Panc1 (cell line): Measurements from ENCODE around the gene SH3TC2. TPM values are rescaled to one million over a fixed set of nuclear protein-coding genes. Genes with fewer than 3 reads are reported as not detected.

ENCODE experiments used
- ATAC-seq: fragments of 200-7000 bp; cut with Tn5 transposase; 2 replicates; pipeline ENCODE4 v1.9.1; 2020; ENCODE audit warnings: mild to moderate bottlenecking, moderate library complexity
- BruUV-seq: library from RNA; stranded (reverse); fragments of 400-500 nt; replicated peaks from 2 replicates; lab custom pipeline; 2021; lab: Mats Ljungman, UMichigan
- CTCF ChIA-PET: fragments of 300-600 bp; sonication (Branson Sonifier 250); formaldehyde crosslinking; loops from one replicate; lab custom pipeline; 2022; ENCODE audit warnings: antibody characterized with exemption; lab: Charles Lee
- POLR2A ChIA-PET: fragments of 300-600 bp; sonication (Branson Sonifier 250); formaldehyde crosslinking; loops from one replicate; lab custom pipeline; 2022; ENCODE audit warnings: antibody characterized with exemption; lab: Charles Lee
- DNase-seq: peaks from one replicate; pipeline ENCODE4 v3.0.0-alpha.2; 2010; ENCODE audit warnings: low read depth, low spot score
- H3K27ac ChIP-seq: 2 replicates; pipeline ENCODE4 v1.5.1; 2011; ENCODE audit warnings: mild to moderate bottlenecking, low read length, inconsistent platforms
- H3K27me3 ChIP-seq: fragments of 200-500 bp; sonication (Bioruptor generic); 2 replicates; pipeline ENCODE4 v1.6.0; 2014; ENCODE audit warnings: low read length, inconsistent platforms; ENCODE audit not compliant: control insufficient read depth, insufficient read depth
- H3K36me3 ChIP-seq: fragments of 200-500 bp; sonication (Bioruptor generic); 2 replicates; pipeline ENCODE4 v1.5.1; 2014; ENCODE audit warnings: inconsistent platforms, mild to moderate bottlenecking, low read length, moderate library complexity; ENCODE audit not compliant: control insufficient read depth, insufficient read depth
- H3K4me1 ChIP-seq: 2 replicates; pipeline ENCODE4 v1.5.1; 2011; ENCODE audit warnings: inconsistent platforms, mild to moderate bottlenecking, low read length, moderate library complexity; ENCODE audit not compliant: control insufficient read depth, insufficient read depth
- H3K4me3 ChIP-seq, 2 experiments: 2 replicates each; pipeline ENCODE4 v1.5.1; 2011 to 2012; ENCODE audit warnings: low read depth in 2 of 2, low read length in 2 of 2, mild to moderate bottlenecking in 2 of 2, inconsistent platforms in 1 of 2, moderate library complexity in 1 of 2
- H3K9me3 ChIP-seq: fragments of 200-500 bp; sonication (Bioruptor generic); 2 replicates; pipeline ENCODE4 v1.5.1; 2014; ENCODE audit warnings: low read depth, mild to moderate bottlenecking, inconsistent platforms, low read length, moderate library complexity; ENCODE audit not compliant: control insufficient read depth, insufficient read depth
- POLR2AphosphoS5 ChIP-seq: IDR thresholded peaks from 2 replicates; pipeline ENCODE4 v1.6.1; 2012; ENCODE audit warnings: mild to moderate bottlenecking, low read depth, low read length, moderate library complexity
- SIN3A ChIP-seq: IDR thresholded peaks from 2 replicates; pipeline ENCODE4 v1.6.1; 2012; ENCODE audit warnings: low read depth, mild to moderate bottlenecking, low read length, moderate library complexity, borderline replicate concordance; ENCODE audit not compliant: insufficient read depth
- TCF7L2 ChIP-seq: IDR thresholded peaks from 2 replicates; pipeline ENCODE4 v1.6.1; 2011; ENCODE audit warnings: mild to moderate bottlenecking, low read depth, low read length, inconsistent platforms
- in situ Hi-C: cut with HindIII; loops from 2 replicates; pipeline ENCODE4 v1.10.0; 2016; ENCODE audit warnings: low sequenced_read_pairs, low pct_unique_long_range_greater_than_20kb
- intact Hi-C: fragments of 100-400 bp; cut with micrococcal nuclease; formaldehyde crosslinking; loops from one replicate; pipeline ENCODE4 v1.10.0; 2022; ENCODE audit not compliant: unreplicated experiment
- total RNA-seq: library from RNA; stranded (reverse); gene quantifications from one replicate; pipeline ENCODE4 v1.2.1, GENCODE V29; 2021; ENCODE audit not compliant: unreplicated experiment
- TF ChIP-seq, protein P1 (sequence below), 2 experiments: IDR thresholded peaks; 2 replicates each; pipeline ENCODE4 v1.6.1; 2011 to 2012; ENCODE audit warnings: low read depth in 2 of 2, control low read depth in 1 of 2, low read length in 1 of 2, mild to moderate bottlenecking in 1 of 2, moderate library complexity in 1 of 2; ENCODE audit not compliant: insufficient read depth in 1 of 2
- TF ChIP-seq, protein P2 (sequence below): fragments of 450-650 bp; IDR thresholded peaks from 2 replicates; pipeline ENCODE4 v1.5.1; 2017; ENCODE audit warnings: mild to moderate bottlenecking

Gene SH3TC2
- total RNA-seq, 1 experiment from 2014 or later: 0.33 TPM

DNA sequence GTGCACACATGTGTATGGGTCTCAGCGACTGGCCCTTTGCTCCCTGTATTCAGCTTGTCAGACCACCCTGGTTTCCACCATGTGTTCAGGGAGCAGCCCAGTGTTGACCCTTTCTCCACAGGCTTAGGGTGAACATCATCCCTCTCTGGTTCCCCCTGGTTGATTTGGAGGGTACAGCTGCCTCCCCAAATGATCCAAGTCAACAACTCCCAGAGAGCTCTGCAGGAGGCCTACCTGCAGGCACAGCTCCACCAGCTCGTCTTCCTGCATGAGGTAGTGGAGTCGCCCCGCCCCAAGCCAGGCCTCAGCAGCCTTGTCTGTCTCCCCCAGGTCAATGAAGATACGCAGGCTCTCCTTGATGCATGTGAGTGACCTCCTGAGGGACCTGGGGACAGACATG lies 50.5 kb downstream of the SH3TC2 start:
- Histone ChIP-seq H3K27ac (no peak overlapping the region), H3K4me3 (no peak overlapping the region), H3K4me1 (no peaks in the 10 kb centered on the region), H3K36me3 (no peaks in the 10 kb centered on the region), H3K9me3 (no peaks in the 10 kb centered on the region), H3K27me3 (no peaks in the 10 kb centered on the region)
- ChIA-PET CTCF (no interaction called here), POLR2A (no interaction called here)
- no TSS peak for BruUV-seq
- in situ Hi-C loops (no loop called here), intact Hi-C loops (no loop called here)
- DNase-seq (no peak), ATAC-seq (no peak)
- TF ChIP-seq, protein P1, sequence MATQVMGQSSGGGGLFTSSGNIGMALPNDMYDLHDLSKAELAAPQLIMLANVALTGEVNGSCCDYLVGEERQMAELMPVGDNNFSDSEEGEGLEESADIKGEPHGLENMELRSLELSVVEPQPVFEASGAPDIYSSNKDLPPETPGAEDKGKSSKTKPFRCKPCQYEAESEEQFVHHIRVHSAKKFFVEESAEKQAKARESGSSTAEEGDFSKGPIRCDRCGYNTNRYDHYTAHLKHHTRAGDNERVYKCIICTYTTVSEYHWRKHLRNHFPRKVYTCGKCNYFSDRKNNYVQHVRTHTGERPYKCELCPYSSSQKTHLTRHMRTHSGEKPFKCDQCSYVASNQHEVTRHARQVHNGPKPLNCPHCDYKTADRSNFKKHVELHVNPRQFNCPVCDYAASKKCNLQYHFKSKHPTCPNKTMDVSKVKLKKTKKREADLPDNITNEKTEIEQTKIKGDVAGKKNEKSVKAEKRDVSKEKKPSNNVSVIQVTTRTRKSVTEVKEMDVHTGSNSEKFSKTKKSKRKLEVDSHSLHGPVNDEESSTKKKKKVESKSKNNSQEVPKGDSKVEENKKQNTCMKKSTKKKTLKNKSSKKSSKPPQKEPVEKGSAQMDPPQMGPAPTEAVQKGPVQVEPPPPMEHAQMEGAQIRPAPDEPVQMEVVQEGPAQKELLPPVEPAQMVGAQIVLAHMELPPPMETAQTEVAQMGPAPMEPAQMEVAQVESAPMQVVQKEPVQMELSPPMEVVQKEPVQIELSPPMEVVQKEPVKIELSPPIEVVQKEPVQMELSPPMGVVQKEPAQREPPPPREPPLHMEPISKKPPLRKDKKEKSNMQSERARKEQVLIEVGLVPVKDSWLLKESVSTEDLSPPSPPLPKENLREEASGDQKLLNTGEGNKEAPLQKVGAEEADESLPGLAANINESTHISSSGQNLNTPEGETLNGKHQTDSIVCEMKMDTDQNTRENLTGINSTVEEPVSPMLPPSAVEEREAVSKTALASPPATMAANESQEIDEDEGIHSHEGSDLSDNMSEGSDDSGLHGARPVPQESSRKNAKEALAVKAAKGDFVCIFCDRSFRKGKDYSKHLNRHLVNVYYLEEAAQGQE (IDR thresholded peaks at IDR 0.05; ENCODE audit: insufficient read depth in 1 of 2, low read depth in 2 of 2, low read length in 1 of 2): no peak
- no peak for TF ChIP-seq TCF7L2
- TF ChIP-seq, protein P2, sequence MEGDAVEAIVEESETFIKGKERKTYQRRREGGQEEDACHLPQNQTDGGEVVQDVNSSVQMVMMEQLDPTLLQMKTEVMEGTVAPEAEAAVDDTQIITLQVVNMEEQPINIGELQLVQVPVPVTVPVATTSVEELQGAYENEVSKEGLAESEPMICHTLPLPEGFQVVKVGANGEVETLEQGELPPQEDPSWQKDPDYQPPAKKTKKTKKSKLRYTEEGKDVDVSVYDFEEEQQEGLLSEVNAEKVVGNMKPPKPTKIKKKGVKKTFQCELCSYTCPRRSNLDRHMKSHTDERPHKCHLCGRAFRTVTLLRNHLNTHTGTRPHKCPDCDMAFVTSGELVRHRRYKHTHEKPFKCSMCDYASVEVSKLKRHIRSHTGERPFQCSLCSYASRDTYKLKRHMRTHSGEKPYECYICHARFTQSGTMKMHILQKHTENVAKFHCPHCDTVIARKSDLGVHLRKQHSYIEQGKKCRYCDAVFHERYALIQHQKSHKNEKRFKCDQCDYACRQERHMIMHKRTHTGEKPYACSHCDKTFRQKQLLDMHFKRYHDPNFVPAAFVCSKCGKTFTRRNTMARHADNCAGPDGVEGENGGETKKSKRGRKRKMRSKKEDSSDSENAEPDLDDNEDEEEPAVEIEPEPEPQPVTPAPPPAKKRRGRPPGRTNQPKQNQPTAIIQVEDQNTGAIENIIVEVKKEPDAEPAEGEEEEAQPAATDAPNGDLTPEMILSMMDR: no peak
- no peak for TF ChIP-seq SIN3A
- TF ChIP-seq POLR2AphosphoS5: no peak

DNA sequence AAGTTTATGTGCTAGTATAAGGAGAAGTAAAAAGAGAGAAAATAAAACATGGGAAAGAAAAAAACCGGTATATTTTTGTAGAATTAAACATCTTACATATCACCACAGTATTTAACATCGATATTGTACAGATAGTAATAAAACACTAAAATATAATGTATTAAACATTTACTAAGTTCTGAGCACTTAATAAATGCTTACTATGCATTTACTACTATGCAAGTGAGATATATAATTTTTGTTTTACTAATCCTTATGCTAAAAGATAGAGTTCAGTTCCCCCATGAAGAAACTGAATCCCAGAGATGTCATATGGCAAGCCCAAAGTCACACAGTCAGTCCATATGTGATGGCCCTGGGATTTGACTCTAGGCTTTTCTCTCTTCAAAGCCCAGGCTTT lies 51.1 kb downstream of the SH3TC2 start:
- no peaks in the 10 kb centered on the region for H3K9me3 ChIP-seq
- POLR2A ChIA-PET: no interaction called here
- ATAC-seq (no peak), DNase-seq (no peak)
- no peak overlapping the region for H3K4me3 ChIP-seq
- intact Hi-C loops: no loop called here
- in situ Hi-C loops: no loop called here
- no peak overlapping the region for H3K27ac ChIP-seq
- no peaks in the 10 kb centered on the region for H3K4me1 ChIP-seq
- no peaks in the 10 kb centered on the region for H3K36me3 ChIP-seq
- no peaks in the 10 kb centered on the region for H3K27me3 ChIP-seq
- BruUV-seq: no TSS peak
- TF ChIP-seq, protein P1 (IDR thresholded peaks at IDR 0.05; ENCODE audit: insufficient read depth in 1 of 2, low read depth in 2 of 2, low read length in 1 of 2): no peak
- no peak for TF ChIP-seq TCF7L2
- CTCF ChIA-PET: interaction anchor here (0.8 kb wide), 1 partner anchor 270 kb away, joined by 4 read pairs; no protein-coding TSS in a partner anchor
